GM21576 (cell line): Measurements from ENCODE around the gene PITRM1.
"Not testable (repeated sequence)": the region's sequence is repeated elsewhere in the genome, so short reads cannot be mapped to it uniquely, and the experiment has no call there.

ENCODE experiments used
- ATAC-seq: cut with Tn5 transposase; IDR thresholded peaks from one replicate; pipeline ENCODE4 v1.9.1; 2021; ENCODE audit warnings: mild to moderate bottlenecking, moderate library complexity; ENCODE audit not compliant: unreplicated experiment

Gene PITRM1

GRCh38 chr10:3197348-3198003 is 24.9 kb upstream of the PITRM1 start:
- peak; percentile 49 for ATAC-seq

- ATAC-seq, result no peak
Observed at GRCh38 chr10:3196958-3197347, 24.4 kb upstream of the PITRM1 start.

GRCh38 chr10:3196482-3196881 is 23.9 kb upstream of the PITRM1 start:
- ATAC-seq, result no peak

GRCh38 chr10:3195726-3196125 is 23.1 kb upstream of the PITRM1 start:
- ATAC-seq, result no peak

GRCh38 chr10:3195286-3195685 is 22.7 kb upstream of the PITRM1 start:
- no peak for ATAC-seq

GRCh38 chr10:3194871-3195270 is 22.3 kb upstream of the PITRM1 start:
- no peak for ATAC-seq

GRCh38 chr10:3193751-3194150 is 21.2 kb upstream of the PITRM1 start:
- no peak for ATAC-seq

- no peak for ATAC-seq
Observed at GRCh38 chr10:3192856-3193635, 20.5 kb upstream of the PITRM1 start.

- ATAC-seq, result no peak
Observed at GRCh38 chr10:3190817-3191216, 18.2 kb upstream of the PITRM1 start.

- ATAC-seq, result not testable (repeated sequence)
Observed at GRCh38 chr10:3187229-3187628, 14.6 kb upstream of the PITRM1 start.

- ATAC-seq, result no peak
Observed at GRCh38 chr10:3186368-3186767, 13.8 kb upstream of the PITRM1 start.

GRCh38 chr10:3185386-3185785 is 12.8 kb upstream of the PITRM1 start:
- no peak for ATAC-seq

GRCh38 chr10:3180355-3181025 is 7.9 kb upstream of the PITRM1 start:
- ATAC-seq, result no peak

GRCh38 chr10:3179174-3179573 is 6.6 kb upstream of the PITRM1 start:
- no peak for ATAC-seq

- ATAC-seq, result no peak
Observed at GRCh38 chr10:3178042-3178441, 5.5 kb upstream of the PITRM1 start.

- peak; percentile 29 for ATAC-seq
Observed at GRCh38 chr10:3173171-3173878, 743 bp upstream of the PITRM1 start.

- peak; percentile 0 for ATAC-seq
Observed at GRCh38 chr10:3172081-3172445, 519 bp downstream of the PITRM1 start.

- not testable (repeated sequence) for ATAC-seq
Observed at GRCh38 chr10:3171488-3171887, 1.1 kb downstream of the PITRM1 start.

- no peak for ATAC-seq
Observed at GRCh38 chr10:3169673-3170072, 2.9 kb downstream of the PITRM1 start.

- ATAC-seq, result no peak
Observed at GRCh38 chr10:3169271-3169670, 3.3 kb downstream of the PITRM1 start.

- ATAC-seq, result no peak
Observed at GRCh38 chr10:3167611-3168330, 4.8 kb downstream of the PITRM1 start.
